Upper lobe of left lung (tissue), 4 donors: Measurements from ENCODE around the gene CD83.

Experiments
- EP300 ChIP-seq, 4 donors: sonication (generic); formaldehyde crosslinking; IDR thresholded peaks; one replicate each; pipeline ENCODE4 v1.5.1; 2017; ENCODE audit warnings: antibody characterized with exemption in 4 of 4, control low read depth in 2 of 4
- POLR2A ChIP-seq, 4 donors: fragments of 450-650 bp; IDR thresholded peaks; one replicate each; pipeline ENCODE4 v1.5.1; 2016 to 2017; ENCODE audit warnings: antibody characterized with exemption in 4 of 4, mild to moderate bottlenecking in 2 of 4
- POLR2AphosphoS5 ChIP-seq, 2 donors: sonication (generic); formaldehyde crosslinking; IDR thresholded peaks; one replicate each; pipeline ENCODE4 v1.5.1; 2017; ENCODE audit warnings: antibody characterized with exemption in 2 of 2
- TF ChIP-seq, protein P1 (sequence below), 6 experiments: fragments of 450-650 bp in 4 of 6; fragments of 200-600 bp in 2 of 6; sonication (generic) in 2 of 6; IDR thresholded peaks; one replicate each; pipeline ENCODE4 v1.5.1; 2016 to 2019; ENCODE audit warnings: antibody characterized with exemption in 6 of 6

GRCh38 chr6:14170128-14170527 lies 52.6 kb downstream of the CD83 start:
- TF ChIP-seq, protein P1, sequence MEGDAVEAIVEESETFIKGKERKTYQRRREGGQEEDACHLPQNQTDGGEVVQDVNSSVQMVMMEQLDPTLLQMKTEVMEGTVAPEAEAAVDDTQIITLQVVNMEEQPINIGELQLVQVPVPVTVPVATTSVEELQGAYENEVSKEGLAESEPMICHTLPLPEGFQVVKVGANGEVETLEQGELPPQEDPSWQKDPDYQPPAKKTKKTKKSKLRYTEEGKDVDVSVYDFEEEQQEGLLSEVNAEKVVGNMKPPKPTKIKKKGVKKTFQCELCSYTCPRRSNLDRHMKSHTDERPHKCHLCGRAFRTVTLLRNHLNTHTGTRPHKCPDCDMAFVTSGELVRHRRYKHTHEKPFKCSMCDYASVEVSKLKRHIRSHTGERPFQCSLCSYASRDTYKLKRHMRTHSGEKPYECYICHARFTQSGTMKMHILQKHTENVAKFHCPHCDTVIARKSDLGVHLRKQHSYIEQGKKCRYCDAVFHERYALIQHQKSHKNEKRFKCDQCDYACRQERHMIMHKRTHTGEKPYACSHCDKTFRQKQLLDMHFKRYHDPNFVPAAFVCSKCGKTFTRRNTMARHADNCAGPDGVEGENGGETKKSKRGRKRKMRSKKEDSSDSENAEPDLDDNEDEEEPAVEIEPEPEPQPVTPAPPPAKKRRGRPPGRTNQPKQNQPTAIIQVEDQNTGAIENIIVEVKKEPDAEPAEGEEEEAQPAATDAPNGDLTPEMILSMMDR (IDR thresholded peaks at IDR 0.05): no peak
- TF ChIP-seq POLR2A (IDR thresholded peaks at IDR 0.05) (no peak), POLR2AphosphoS5 (IDR thresholded peaks at IDR 0.05) (no peak), EP300 (IDR thresholded peaks at IDR 0.05) (no peak)
